ENCODE results near the gene SGSM1. TPM values are rescaled to one million over a fixed set of nuclear protein-coding genes. Genes with fewer than 3 reads are reported as not detected.

SGSM1 gene
- polyA plus RNA-seq (2013, experiment 1 of 2): 0.11 TPM
- polyA plus RNA-seq (2013, experiment 2 of 2): 0.10 TPM

GRCh38 chr22:24805790-24806662 is at the start of gene SGSM1:
SGSM1 (plus strand) TSS chr22:24806211; CDS start chr22:24806326, 115 bp downstream.
- Histone ChIP-seq H3K27ac (ENCODE audit: low read length, poor library complexity, severe bottlenecking) (no peak within 1 kb of the TSS), H4K91ac (ENCODE audit: low read length) (no peak within 1 kb of the TSS), H4K8ac (ENCODE audit: low read length) (peak within 1 kb of the TSS; percentile 19), H2AK5ac (ENCODE audit: low read length, severe bottlenecking) (no peak within 1 kb of the TSS), H3K18ac (ENCODE audit: low read depth in 1 of 2, low read length in 2 of 2) (peak within 1 kb of the TSS; percentile 50 to 83), H3K4me1 (ENCODE audit: control insufficient read depth, insufficient read depth, low read depth, low read length) (peaks cover 6% of the 10 kb centered on the region), H2AFZ (ENCODE audit: low read depth, low read length) (peak within 1 kb of the TSS; percentile 43), H3K14ac (ENCODE audit: low read length in 2 of 2) (peak within 1 kb of the TSS in 1 of 2 experiments; percentile 81), H3K9ac (ENCODE audit: low read length) (peak within 1 kb of the TSS; percentile 63), H3K4me2 (ENCODE audit: low read length, poor library complexity, severe bottlenecking) (peak within 1 kb of the TSS; percentile 60), H3K79me1 (replicated peaks; ENCODE audit: low read length, poor library complexity, severe bottlenecking) (no peaks in the 10 kb centered on the region), H3K9me3 (ENCODE audit: control insufficient read depth, low read length) (no peaks in the 10 kb centered on the region), H2BK15ac (ENCODE audit: low read depth, poor library complexity, severe bottlenecking) (peak within 1 kb of the TSS; percentile 20), H3K36me3 (ENCODE audit: control insufficient read depth in 1 of 2, insufficient read depth in 2 of 2, low read depth in 1 of 2, low read length in 2 of 2) (no peaks in the 10 kb centered on the region), H3K23ac (ENCODE audit: low read length in 2 of 2) (no peak within 1 kb of the TSS), H3K4ac (ENCODE audit: low read depth in 1 of 2, low read length in 2 of 2) (no peak within 1 kb of the TSS), H3K27me3 (ENCODE audit: control insufficient read depth in 1 of 2, insufficient read depth in 1 of 2, low read length in 2 of 2) (peaks cover 59 to 63% of the 10 kb centered on the region in 2 experiments), H2BK12ac (ENCODE audit: low read length in 2 of 2) (no peak within 1 kb of the TSS), H2BK5ac (ENCODE audit: low read depth, low read length, poor library complexity, severe bottlenecking) (no peak within 1 kb of the TSS), H3K4me3 (ENCODE audit: insufficient read depth in 1 of 2, low read depth in 1 of 2, low read length in 2 of 2) (peak within 1 kb of the TSS; percentile 51 to 75), H2BK120ac (ENCODE audit: low read depth, low read length) (no peak within 1 kb of the TSS)
- peak; percentile 71 for DNase-seq
- 2% methylated on average over 50 of the region's 80 CpGs for WGBS

- no peaks in the 10 kb centered on the region for H3K79me1 ChIP-seq (replicated peaks; ENCODE audit: low read length, poor library complexity, severe bottlenecking)
Observed at GRCh38 chr22:24758164-24758799, 47.7 kb upstream of the SGSM1 start.

GRCh38 chr22:24759765-24760164 is 46.2 kb upstream of the SGSM1 start:
- H2BK12ac ChIP-seq (ENCODE audit: low read length in 2 of 2): no peak overlapping the region
- no peak overlapping the region for H3K4me2 ChIP-seq (ENCODE audit: low read length, poor library complexity, severe bottlenecking)
- no peak overlapping the region for H3K14ac ChIP-seq (ENCODE audit: low read length in 2 of 2)
- no peak overlapping the region for H4K8ac ChIP-seq (ENCODE audit: low read length)
- DNase-seq: no peak
- H3K4me3 ChIP-seq (ENCODE audit: insufficient read depth in 1 of 2, low read depth in 1 of 2, low read length in 2 of 2): no peak overlapping the region
- H2BK120ac ChIP-seq (ENCODE audit: low read depth, low read length): no peak overlapping the region
- peaks cover 35 to 69% of the 10 kb centered on the region in 2 experiments for H3K27me3 ChIP-seq (ENCODE audit: control insufficient read depth in 1 of 2, insufficient read depth in 1 of 2, low read length in 2 of 2)
- no peaks in the 10 kb centered on the region for H3K79me1 ChIP-seq (replicated peaks; ENCODE audit: low read length, poor library complexity, severe bottlenecking)
- H4K91ac ChIP-seq (ENCODE audit: low read length): no peak overlapping the region
- H3K4me1 ChIP-seq (ENCODE audit: control insufficient read depth, insufficient read depth, low read depth, low read length): no peaks in the 10 kb centered on the region
- 76% methylated on average over 5 of the region's 6 CpGs for WGBS
- no peak overlapping the region for H3K18ac ChIP-seq (ENCODE audit: low read depth in 1 of 2, low read length in 2 of 2)
- no peak overlapping the region for H3K4ac ChIP-seq (ENCODE audit: low read depth in 1 of 2, low read length in 2 of 2)
- no peak overlapping the region for H2BK15ac ChIP-seq (ENCODE audit: low read depth, poor library complexity, severe bottlenecking)
- no peak overlapping the region for H3K23ac ChIP-seq (ENCODE audit: low read length in 2 of 2)
- no peak overlapping the region for H2AFZ ChIP-seq (ENCODE audit: low read depth, low read length)
- no peaks in the 10 kb centered on the region for H3K9me3 ChIP-seq (ENCODE audit: control insufficient read depth, low read length)
- H3K27ac ChIP-seq (ENCODE audit: low read length, poor library complexity, severe bottlenecking): no peak overlapping the region
- no peaks in the 10 kb centered on the region for H3K36me3 ChIP-seq (ENCODE audit: control insufficient read depth in 1 of 2, insufficient read depth in 2 of 2, low read depth in 1 of 2, low read length in 2 of 2)
- H3K9ac ChIP-seq (ENCODE audit: low read length): no peak overlapping the region
- no peak overlapping the region for H2AK5ac ChIP-seq (ENCODE audit: low read length, severe bottlenecking)
- no peak overlapping the region for H2BK5ac ChIP-seq (ENCODE audit: low read depth, low read length, poor library complexity, severe bottlenecking)

More at GRCh38 chr22:24758164-24758799, 47.7 kb upstream of the SGSM1 start:
- Histone ChIP-seq H3K4me1 (ENCODE audit: control insufficient read depth, insufficient read depth, low read depth, low read length) (no peaks in the 10 kb centered on the region), H3K27ac (ENCODE audit: low read length, poor library complexity, severe bottlenecking) (no peak overlapping the region), H3K23ac (ENCODE audit: low read length in 2 of 2) (no peak overlapping the region), H2BK5ac (ENCODE audit: low read depth, low read length, poor library complexity, severe bottlenecking) (no peak overlapping the region), H3K4ac (ENCODE audit: low read depth in 1 of 2, low read length in 2 of 2) (no peak overlapping the region), H3K36me3 (ENCODE audit: control insufficient read depth in 1 of 2, insufficient read depth in 2 of 2, low read depth in 1 of 2, low read length in 2 of 2) (no peaks in the 10 kb centered on the region), H2BK12ac (ENCODE audit: low read length in 2 of 2) (no peak overlapping the region), H2AK5ac (ENCODE audit: low read length, severe bottlenecking) (no peak overlapping the region), H2AFZ (ENCODE audit: low read depth, low read length) (no peak overlapping the region), H3K14ac (ENCODE audit: low read length in 2 of 2) (no peak overlapping the region), H4K8ac (ENCODE audit: low read length) (no peak overlapping the region), H2BK120ac (ENCODE audit: low read depth, low read length) (no peak overlapping the region), H3K4me2 (ENCODE audit: low read length, poor library complexity, severe bottlenecking) (no peak overlapping the region), H3K27me3 (ENCODE audit: control insufficient read depth in 1 of 2, insufficient read depth in 1 of 2, low read length in 2 of 2) (peaks cover 35 to 64% of the 10 kb centered on the region in 2 experiments), H4K91ac (ENCODE audit: low read length) (no peak overlapping the region), H3K9me3 (ENCODE audit: control insufficient read depth, low read length) (no peaks in the 10 kb centered on the region), H3K4me3 (ENCODE audit: insufficient read depth in 1 of 2, low read depth in 1 of 2, low read length in 2 of 2) (no peak overlapping the region), H2BK15ac (ENCODE audit: low read depth, poor library complexity, severe bottlenecking) (no peak overlapping the region), H3K18ac (ENCODE audit: low read depth in 1 of 2, low read length in 2 of 2) (no peak overlapping the region), H3K9ac (ENCODE audit: low read length) (no peak overlapping the region)
- 65% methylated on average over 12 of the region's 12 CpGs for WGBS
- peak; percentile 61 for DNase-seq

- no peak overlapping the region for H2AFZ ChIP-seq (ENCODE audit: low read depth, low read length)
- H2BK12ac ChIP-seq (ENCODE audit: low read length in 2 of 2): no peak overlapping the region
- no peak overlapping the region for H3K14ac ChIP-seq (ENCODE audit: low read length in 2 of 2)
- no peak overlapping the region for H3K27ac ChIP-seq (ENCODE audit: low read length, poor library complexity, severe bottlenecking)
- no peak overlapping the region for H2BK5ac ChIP-seq (ENCODE audit: low read depth, low read length, poor library complexity, severe bottlenecking)
- no peak for DNase-seq
- peaks cover 30 to 65% of the 10 kb centered on the region in 2 experiments for H3K27me3 ChIP-seq (ENCODE audit: control insufficient read depth in 1 of 2, insufficient read depth in 1 of 2, low read length in 2 of 2)
- H3K9ac ChIP-seq (ENCODE audit: low read length): no peak overlapping the region
- no peak overlapping the region for H3K18ac ChIP-seq (ENCODE audit: low read depth in 1 of 2, low read length in 2 of 2)
- H2BK15ac ChIP-seq (ENCODE audit: low read depth, poor library complexity, severe bottlenecking): no peak overlapping the region
- H3K23ac ChIP-seq (ENCODE audit: low read length in 2 of 2): no peak overlapping the region
- no peak overlapping the region for H2AK5ac ChIP-seq (ENCODE audit: low read length, severe bottlenecking)
- no peaks in the 10 kb centered on the region for H3K4me1 ChIP-seq (ENCODE audit: control insufficient read depth, insufficient read depth, low read depth, low read length)
- no peak overlapping the region for H3K4ac ChIP-seq (ENCODE audit: low read depth in 1 of 2, low read length in 2 of 2)
- H4K91ac ChIP-seq (ENCODE audit: low read length): no peak overlapping the region
- H3K9me3 ChIP-seq (ENCODE audit: control insufficient read depth, low read length): no peaks in the 10 kb centered on the region
- 84% methylated on average over 6 of the region's 7 CpGs for WGBS
- no peak overlapping the region for H3K4me3 ChIP-seq (ENCODE audit: insufficient read depth in 1 of 2, low read depth in 1 of 2, low read length in 2 of 2)
- no peaks in the 10 kb centered on the region for H3K79me1 ChIP-seq (replicated peaks; ENCODE audit: low read length, poor library complexity, severe bottlenecking)
- no peak overlapping the region for H2BK120ac ChIP-seq (ENCODE audit: low read depth, low read length)
- no peak overlapping the region for H4K8ac ChIP-seq (ENCODE audit: low read length)
- H3K4me2 ChIP-seq (ENCODE audit: low read length, poor library complexity, severe bottlenecking): no peak overlapping the region
- H3K36me3 ChIP-seq (ENCODE audit: control insufficient read depth in 1 of 2, insufficient read depth in 2 of 2, low read depth in 1 of 2, low read length in 2 of 2): no peaks in the 10 kb centered on the region
Observed at GRCh38 chr22:24760708-24761306, 45.2 kb upstream of the SGSM1 start.

All from mesenchymal stem cell (in vitro differentiated cells and primary cell).